ENCODE data around the gene SGF29.
"Not testable (repeated sequence)": the region's sequence is repeated elsewhere in the genome, so short reads cannot be mapped to it uniquely, and the experiment has no call there.

DNA sequence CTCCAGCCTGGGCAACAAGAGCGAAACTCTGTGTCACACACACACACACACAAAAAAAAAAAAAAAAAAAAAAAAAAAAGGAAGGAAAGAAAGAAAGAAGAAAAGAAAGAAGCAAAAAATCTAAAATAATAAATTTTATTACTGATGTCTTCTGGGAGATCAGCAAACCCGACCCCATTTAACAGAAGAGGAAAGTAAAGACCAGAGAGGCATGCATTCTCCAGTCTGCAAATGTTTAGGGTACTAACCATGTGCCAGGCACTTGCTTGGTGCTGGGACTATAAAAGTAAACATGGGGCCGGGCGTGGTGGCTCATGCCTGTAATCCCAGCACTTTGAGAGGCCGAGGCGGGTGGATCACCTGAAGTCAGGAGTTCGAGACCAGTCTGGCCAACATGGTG lies 7.8 kb upstream of the SGF29 start:
- TF ChIP-seq, protein P1, sequence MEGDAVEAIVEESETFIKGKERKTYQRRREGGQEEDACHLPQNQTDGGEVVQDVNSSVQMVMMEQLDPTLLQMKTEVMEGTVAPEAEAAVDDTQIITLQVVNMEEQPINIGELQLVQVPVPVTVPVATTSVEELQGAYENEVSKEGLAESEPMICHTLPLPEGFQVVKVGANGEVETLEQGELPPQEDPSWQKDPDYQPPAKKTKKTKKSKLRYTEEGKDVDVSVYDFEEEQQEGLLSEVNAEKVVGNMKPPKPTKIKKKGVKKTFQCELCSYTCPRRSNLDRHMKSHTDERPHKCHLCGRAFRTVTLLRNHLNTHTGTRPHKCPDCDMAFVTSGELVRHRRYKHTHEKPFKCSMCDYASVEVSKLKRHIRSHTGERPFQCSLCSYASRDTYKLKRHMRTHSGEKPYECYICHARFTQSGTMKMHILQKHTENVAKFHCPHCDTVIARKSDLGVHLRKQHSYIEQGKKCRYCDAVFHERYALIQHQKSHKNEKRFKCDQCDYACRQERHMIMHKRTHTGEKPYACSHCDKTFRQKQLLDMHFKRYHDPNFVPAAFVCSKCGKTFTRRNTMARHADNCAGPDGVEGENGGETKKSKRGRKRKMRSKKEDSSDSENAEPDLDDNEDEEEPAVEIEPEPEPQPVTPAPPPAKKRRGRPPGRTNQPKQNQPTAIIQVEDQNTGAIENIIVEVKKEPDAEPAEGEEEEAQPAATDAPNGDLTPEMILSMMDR (conservative IDR thresholded peaks at IDR 0.05) = not testable (repeated sequence)
- TF ChIP-seq ZFX (IDR thresholded peaks at IDR 0.05) = not testable (repeated sequence)
